Measurements from ENCODE around the gene UBASH3A. TPM values are rescaled to one million over a fixed set of nuclear protein-coding genes. Genes with fewer than 3 reads are reported as not detected.

Gene UBASH3A
- not detected in 2 replicates for total RNA-seq (2014; rRNA removed; shearing (Covaris generic))
- not detected in 2 replicates for polyA plus RNA-seq (2014; cell fraction: nucleus; rRNA removed)

DNA sequence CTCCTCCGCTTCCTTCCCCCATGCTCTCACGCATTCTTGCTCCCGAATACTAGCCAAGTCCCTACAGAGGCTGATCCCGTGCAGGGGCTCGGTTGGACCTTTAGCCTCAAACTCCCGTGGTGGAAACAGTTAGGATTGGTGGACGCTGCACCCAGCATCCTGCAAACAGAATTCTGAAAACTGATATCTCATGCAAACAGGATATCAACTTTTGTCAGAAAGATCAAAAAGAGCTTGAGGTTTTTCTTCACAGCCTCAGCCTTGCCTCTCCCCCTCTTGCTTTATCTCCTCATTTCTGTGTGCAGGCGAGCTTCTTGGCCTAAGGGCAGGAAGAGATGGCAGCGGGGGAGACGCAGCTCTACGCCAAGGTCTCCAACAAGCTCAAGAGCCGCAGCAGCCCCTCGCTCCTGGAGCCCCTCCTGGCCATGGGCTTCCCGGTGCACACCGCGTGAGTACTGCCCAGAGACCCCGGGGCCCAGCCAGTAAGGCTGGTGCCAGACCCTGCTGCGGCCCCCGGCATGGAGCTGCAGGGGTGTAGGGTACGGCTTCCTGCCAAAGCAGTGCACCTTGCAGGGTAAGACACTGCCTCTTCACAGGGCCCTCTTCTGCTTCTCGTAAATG, at the start of gene UBASH3A:
Gene UBASH3A, plus strand, starts transcription at position 292 of the 621 bp plus-strand sequence. Its CDS starts 44 bp downstream, at position 336.
- no peak for DNase-seq (ENCODE audit: extremely low read depth, low read depth)

DNA sequence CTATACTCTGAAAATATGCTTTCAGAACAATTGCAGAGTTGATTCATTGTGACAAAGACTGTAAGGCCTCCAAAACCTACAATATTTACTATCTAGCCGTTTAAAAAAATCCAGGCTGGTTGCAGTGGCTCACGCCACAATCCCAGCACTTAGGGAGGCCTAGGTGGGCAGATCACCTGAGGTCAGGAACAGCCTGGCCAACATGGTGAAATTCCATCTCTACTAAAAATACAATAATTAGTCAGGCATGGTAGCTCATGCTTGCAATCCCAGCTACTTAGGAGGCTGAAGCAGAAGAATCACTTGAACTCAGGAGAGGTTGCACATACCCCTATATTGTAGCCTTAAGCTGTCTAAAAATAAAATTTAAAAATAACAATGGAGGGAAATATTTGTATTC, 47.7 kb upstream of the UBASH3A start:
- no peak for DNase-seq (ENCODE audit: extremely low read depth, low read depth)

GRCh38 chr21:42356650-42357049, 47.1 kb upstream of the UBASH3A start:
- no peak for DNase-seq (ENCODE audit: extremely low read depth, low read depth)

- DNase-seq (ENCODE audit: extremely low read depth, low read depth) = no peak
These were observed 46.4 kb upstream of the UBASH3A start for GRCh38 chr21:42357307-42357706.

GRCh38 chr21:42358261-42358660, 45.4 kb upstream of the UBASH3A start:
- no peak for DNase-seq (ENCODE audit: extremely low read depth, low read depth)

- DNase-seq (ENCODE audit: extremely low read depth, low read depth) = no peak
These were observed 44.8 kb upstream of the UBASH3A start for GRCh38 chr21:42358937-42359336.

DNA sequence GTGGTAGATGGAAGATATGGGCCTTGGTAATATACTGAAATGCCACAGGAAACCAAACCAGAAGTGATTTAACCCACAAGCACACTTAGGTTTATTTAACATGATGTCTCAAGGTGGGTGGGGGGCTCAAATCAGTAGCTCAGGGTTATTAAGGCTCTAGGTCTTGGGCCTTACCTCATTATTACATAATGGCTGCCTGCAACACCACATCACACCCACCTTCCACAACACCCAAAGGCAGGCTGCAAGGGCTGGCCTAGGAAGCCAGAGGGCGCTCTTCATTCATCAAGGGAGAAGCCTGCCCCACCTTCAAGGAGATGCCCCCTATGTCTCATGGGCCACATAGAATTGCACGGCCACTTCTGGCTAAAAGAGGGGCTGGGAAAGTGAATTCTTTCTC, 43.4 kb upstream of the UBASH3A start:
- DNase-seq (ENCODE audit: extremely low read depth, low read depth) = no peak

GRCh38 chr21:42361286-42361685, 42.4 kb upstream of the UBASH3A start:
- DNase-seq (ENCODE audit: extremely low read depth, low read depth) = no peak

GRCh38 chr21:42362198-42362597, 41.5 kb upstream of the UBASH3A start:
- no peak for DNase-seq (ENCODE audit: extremely low read depth, low read depth)

DNA sequence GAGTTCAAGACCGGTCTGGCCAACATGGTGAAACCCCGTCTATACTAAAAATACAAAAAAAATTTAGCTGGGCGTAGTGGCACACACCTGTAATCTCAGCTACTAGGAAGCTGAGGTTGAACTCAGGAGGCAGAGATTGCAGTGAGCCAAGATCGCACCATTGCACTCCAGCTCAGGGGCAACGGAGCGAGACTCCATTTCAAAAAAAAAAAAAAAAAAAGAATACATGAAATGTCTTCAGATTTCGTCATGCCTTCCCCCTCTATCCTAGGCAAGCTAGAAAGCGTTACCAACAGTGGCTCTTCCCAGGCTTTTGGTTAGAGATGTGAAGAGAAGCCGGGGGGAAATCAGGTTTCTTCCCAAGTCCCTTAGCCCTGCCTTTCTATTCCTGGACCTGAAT, 41.0 kb upstream of the UBASH3A start:
- DNase-seq (ENCODE audit: extremely low read depth, low read depth) = no peak

DNA sequence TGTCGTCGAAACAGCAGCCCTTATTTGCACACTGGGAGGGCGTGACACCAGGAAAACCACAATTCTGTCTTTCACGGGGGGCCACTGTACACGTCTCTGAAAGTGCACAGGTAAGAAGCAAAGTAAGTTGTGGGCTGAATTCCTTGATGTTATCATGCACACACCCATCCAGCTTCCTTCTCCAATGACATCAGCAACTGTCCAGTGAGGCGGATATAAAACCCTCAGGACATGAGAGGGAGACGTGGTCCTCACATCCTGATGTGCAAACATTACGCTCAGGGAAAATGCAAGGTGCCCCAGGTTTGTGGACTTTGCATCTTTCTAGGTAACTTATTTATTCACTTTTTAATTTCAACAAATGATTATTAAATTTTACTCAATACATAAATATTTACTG, 40.4 kb upstream of the UBASH3A start:
- no peak for DNase-seq (ENCODE audit: extremely low read depth, low read depth)

- DNase-seq (ENCODE audit: extremely low read depth, low read depth) = no peak
These were observed 39.3 kb upstream of the UBASH3A start for GRCh38 chr21:42364304-42364865.

GRCh38 chr21:42365770-42366169, 37.9 kb upstream of the UBASH3A start:
- DNase-seq (ENCODE audit: extremely low read depth, low read depth) = no peak

DNA sequence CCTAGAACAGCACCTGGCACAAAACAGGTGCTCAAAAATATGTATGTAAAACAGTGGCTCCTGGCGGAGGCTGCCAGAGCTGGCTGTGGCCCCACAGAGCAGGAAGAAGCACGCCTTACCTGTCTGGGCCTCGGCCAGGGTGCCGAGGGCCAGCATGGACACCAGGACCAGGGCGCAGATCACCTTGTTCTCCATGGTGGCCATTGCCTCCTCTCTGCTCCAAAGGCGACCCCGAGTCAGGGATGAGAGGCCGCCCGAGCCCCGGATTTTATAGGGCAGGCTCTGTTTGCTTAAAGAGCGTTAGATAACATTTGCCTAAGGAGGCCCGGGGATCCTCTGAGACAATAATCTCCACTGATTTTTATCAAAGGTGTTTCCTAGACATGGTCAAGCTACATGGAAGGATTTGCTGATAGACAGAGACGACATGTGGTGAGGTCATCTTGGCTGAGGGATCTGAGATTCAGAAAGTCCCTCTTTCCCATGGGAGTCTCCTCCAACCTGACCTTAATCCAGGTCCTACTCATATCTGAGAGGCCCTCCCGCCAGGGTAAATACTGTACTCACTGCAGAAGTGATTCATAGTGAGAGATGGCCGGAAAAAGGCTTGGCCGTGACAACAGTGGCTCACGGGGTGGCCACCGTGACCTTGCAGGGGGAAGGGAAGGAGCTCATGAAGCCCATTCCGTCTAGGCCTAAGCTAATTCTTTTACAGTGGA, 37.3 kb upstream of the UBASH3A start, which contains the start of gene TFF1:
Gene TFF1, minus strand, starts transcription at position 244 of the 719 bp plus-strand sequence. Its CDS starts 40 bp downstream, at position 204.
- no peak for DNase-seq (ENCODE audit: extremely low read depth, low read depth)

DNA sequence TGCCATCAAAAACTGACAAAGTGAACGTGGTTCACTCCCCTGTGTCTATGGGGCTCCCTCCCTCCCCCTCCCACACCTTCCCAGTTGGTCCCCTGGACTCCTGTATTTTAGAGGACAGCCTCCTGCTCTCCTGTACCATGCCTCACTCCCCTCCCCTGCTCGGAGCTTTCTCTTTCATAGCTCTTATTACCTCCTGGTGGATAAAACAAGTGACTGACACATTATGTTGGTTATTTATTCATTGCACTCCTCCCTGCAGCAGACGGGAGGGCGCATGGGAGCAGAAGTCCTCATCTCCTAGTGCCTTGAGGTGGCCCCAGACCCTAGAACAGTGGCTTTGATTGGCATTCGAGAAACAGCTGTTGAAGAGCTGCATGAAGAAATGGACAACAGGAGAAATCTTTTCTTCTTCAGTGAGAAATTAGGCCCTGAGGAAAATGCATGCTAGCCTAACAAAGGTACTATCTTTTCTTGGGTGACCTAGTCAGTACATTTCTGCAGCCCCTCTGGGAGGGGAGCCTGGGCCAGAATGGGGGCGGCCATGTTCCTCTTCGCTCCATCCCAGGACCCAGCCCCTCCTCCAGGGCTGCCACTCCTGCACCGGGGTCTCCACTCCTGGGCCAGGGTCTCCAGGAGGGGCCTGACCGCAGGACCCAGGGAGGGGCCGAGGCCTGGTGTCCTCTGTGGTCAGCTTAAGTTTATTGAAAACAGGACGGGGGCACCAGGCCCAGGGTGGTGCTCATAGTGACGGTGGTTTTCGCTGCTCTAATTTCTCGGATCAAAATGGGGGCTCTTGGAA, 36.1 kb upstream of the UBASH3A start:
- DNase-seq (ENCODE audit: extremely low read depth, low read depth) = no peak

GRCh38 chr21:42369821-42370220, 33.9 kb upstream of the UBASH3A start:
- no peak for DNase-seq (ENCODE audit: extremely low read depth, low read depth)

DNA sequence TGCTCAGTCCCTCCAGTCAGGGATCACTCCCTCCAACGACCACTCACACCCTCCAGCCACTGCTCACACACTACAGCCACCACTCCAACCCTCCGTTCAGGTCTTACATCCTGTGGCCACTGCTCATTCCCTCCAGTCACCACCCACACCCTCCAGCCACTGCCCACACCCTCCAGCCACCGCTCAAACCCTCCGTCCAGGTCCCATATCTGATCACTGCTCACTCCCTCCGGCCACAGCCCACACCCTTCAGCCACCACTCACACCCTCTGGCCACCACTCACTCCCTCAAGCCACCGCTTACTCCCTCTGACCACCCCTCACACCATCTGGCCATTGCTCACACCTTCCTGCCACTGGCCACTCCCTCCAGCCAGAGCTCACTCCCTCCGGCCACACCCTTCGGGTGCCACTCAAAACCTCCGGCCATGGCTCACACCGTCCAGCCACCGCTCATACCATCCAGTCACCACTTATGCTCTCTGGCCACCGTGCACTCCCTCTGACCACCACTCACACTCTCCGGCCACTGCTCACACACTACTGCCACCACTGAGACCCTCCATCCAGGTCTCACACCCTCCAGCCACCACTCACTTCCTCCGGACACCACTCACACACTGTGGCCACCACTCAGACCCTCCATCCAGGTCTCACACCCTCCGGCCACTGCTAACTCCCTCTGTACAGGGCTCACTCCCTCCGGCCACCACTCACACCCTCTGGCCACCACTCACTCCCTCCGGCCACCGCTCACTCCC, 32.6 kb upstream of the UBASH3A start:
- DNase-seq (ENCODE audit: extremely low read depth, low read depth) = no peak

- DNase-seq (ENCODE audit: extremely low read depth, low read depth) = no peak
These were observed 30.4 kb upstream of the UBASH3A start for GRCh38 chr21:42373196-42373907.

- DNase-seq (ENCODE audit: extremely low read depth, low read depth) = no peak
These were observed 29.7 kb upstream of the UBASH3A start for GRCh38 chr21:42373908-42374455.
